ENCODE results near the gene STAMBPL1. TPM values are rescaled to one million over a fixed set of nuclear protein-coding genes. Genes with fewer than 3 reads are reported as not detected.
"Not testable (repeated sequence)": the region's sequence is repeated elsewhere in the genome, so short reads cannot be mapped to it uniquely, and the experiment has no call there.

Gene STAMBPL1
- total RNA-seq, 1 donor, result 42.4 TPM

GRCh38 chr10:88877298-88877697 is 2.7 kb upstream of the STAMBPL1 start:
- Histone ChIP-seq H3K9me3 (ENCODE audit: low read depth, low read length) (no peaks in the 10 kb centered on the region), H3K4me3 (ENCODE audit: low read length) (no peak overlapping the region), H3K4me1 (ENCODE audit: insufficient read depth, low read length) (peaks cover 32% of the 10 kb centered on the region), H3K27me3 (ENCODE audit: insufficient read depth, low read length) (no peaks in the 10 kb centered on the region)

GRCh38 chr10:88880282-88881076 is 434 bp downstream of the STAMBPL1 start:
- H3K4me1 ChIP-seq (ENCODE audit: insufficient read depth, low read length), result peaks cover 32% of the 10 kb centered on the region
- no peaks in the 10 kb centered on the region for H3K27me3 ChIP-seq (ENCODE audit: insufficient read depth, low read length)
- peak overlapping the region; percentile 71 for H3K4me3 ChIP-seq (ENCODE audit: low read length)
- H3K9me3 ChIP-seq (ENCODE audit: low read depth, low read length), result no peaks in the 10 kb centered on the region

- no peaks in the 10 kb centered on the region for H3K9me3 ChIP-seq (ENCODE audit: low read depth, low read length)
- peak overlapping the region; percentile 71 for H3K4me3 ChIP-seq (ENCODE audit: low read length)
- H3K27me3 ChIP-seq (ENCODE audit: insufficient read depth, low read length), result no peaks in the 10 kb centered on the region
- peaks cover 32% of the 10 kb centered on the region for H3K4me1 ChIP-seq (ENCODE audit: insufficient read depth, low read length)
These were observed 1.3 kb downstream of the STAMBPL1 start for GRCh38 chr10:88881320-88881719.

- peaks cover 32% of the 10 kb centered on the region for H3K4me1 ChIP-seq (ENCODE audit: insufficient read depth, low read length)
- H3K27me3 ChIP-seq (ENCODE audit: insufficient read depth, low read length), result no peaks in the 10 kb centered on the region
- no peak overlapping the region for H3K4me3 ChIP-seq (ENCODE audit: low read length)
- H3K9me3 ChIP-seq (ENCODE audit: low read depth, low read length), result no peaks in the 10 kb centered on the region
These were observed 2.0 kb downstream of the STAMBPL1 start for GRCh38 chr10:88881922-88882645.

GRCh38 chr10:88882646-88883447 is 2.8 kb downstream of the STAMBPL1 start:
- H3K4me3 ChIP-seq (ENCODE audit: low read length); H3K9me3 ChIP-seq (ENCODE audit: low read depth, low read length); H3K27me3 ChIP-seq (ENCODE audit: insufficient read depth, low read length): not testable (repeated sequence)
- peaks cover 32% of the 10 kb centered on the region for H3K4me1 ChIP-seq (ENCODE audit: insufficient read depth, low read length)

GRCh38 chr10:88883448-88883809 is 3.4 kb downstream of the STAMBPL1 start:
- H3K27me3 ChIP-seq (ENCODE audit: insufficient read depth, low read length), result no peaks in the 10 kb centered on the region
- no peaks in the 10 kb centered on the region for H3K9me3 ChIP-seq (ENCODE audit: low read depth, low read length)
- peaks cover 29% of the 10 kb centered on the region for H3K4me1 ChIP-seq (ENCODE audit: insufficient read depth, low read length)
- no peak overlapping the region for H3K4me3 ChIP-seq (ENCODE audit: low read length)

- H3K27me3 ChIP-seq (ENCODE audit: insufficient read depth, low read length), result no peaks in the 10 kb centered on the region
- no peaks in the 10 kb centered on the region for H3K9me3 ChIP-seq (ENCODE audit: low read depth, low read length)
- H3K4me3 ChIP-seq (ENCODE audit: low read length), result no peak overlapping the region
- peaks cover 12% of the 10 kb centered on the region for H3K4me1 ChIP-seq (ENCODE audit: insufficient read depth, low read length)
These were observed 6.5 kb downstream of the STAMBPL1 start for GRCh38 chr10:88886557-88886956.

GRCh38 chr10:88888810-88889445 is 8.9 kb downstream of the STAMBPL1 start:
- no peaks in the 10 kb centered on the region for H3K9me3 ChIP-seq (ENCODE audit: low read depth, low read length)
- H3K4me1 ChIP-seq (ENCODE audit: insufficient read depth, low read length), result peaks cover 5% of the 10 kb centered on the region
- H3K27me3 ChIP-seq (ENCODE audit: insufficient read depth, low read length), result no peaks in the 10 kb centered on the region
- no peak overlapping the region for H3K4me3 ChIP-seq (ENCODE audit: low read length)

GRCh38 chr10:88889559-88890337 is 9.7 kb downstream of the STAMBPL1 start:
- peaks cover 5% of the 10 kb centered on the region for H3K4me1 ChIP-seq (ENCODE audit: insufficient read depth, low read length)
- no peaks in the 10 kb centered on the region for H3K9me3 ChIP-seq (ENCODE audit: low read depth, low read length)
- H3K27me3 ChIP-seq (ENCODE audit: insufficient read depth, low read length), result no peaks in the 10 kb centered on the region
- H3K4me3 ChIP-seq (ENCODE audit: low read length), result no peak overlapping the region

- Histone ChIP-seq H3K4me1 (ENCODE audit: insufficient read depth, low read length) (peaks cover 5% of the 10 kb centered on the region), H3K27me3 (ENCODE audit: insufficient read depth, low read length) (no peaks in the 10 kb centered on the region), H3K9me3 (ENCODE audit: low read depth, low read length) (no peaks in the 10 kb centered on the region), H3K4me3 (ENCODE audit: low read length) (no peak overlapping the region)
These were observed 10.8 kb downstream of the STAMBPL1 start for GRCh38 chr10:88890681-88891381.

GRCh38 chr10:88892222-88892967 is 12.3 kb downstream of the STAMBPL1 start:
- Histone ChIP-seq H3K27me3 (ENCODE audit: insufficient read depth, low read length) (no peaks in the 10 kb centered on the region), H3K4me1 (ENCODE audit: insufficient read depth, low read length) (peaks cover 17% of the 10 kb centered on the region), H3K9me3 (ENCODE audit: low read depth, low read length) (no peaks in the 10 kb centered on the region), H3K4me3 (ENCODE audit: low read length) (no peak overlapping the region)

GRCh38 chr10:88893611-88894010 is 13.6 kb downstream of the STAMBPL1 start:
- no peaks in the 10 kb centered on the region for H3K27me3 ChIP-seq (ENCODE audit: insufficient read depth, low read length)
- no peaks in the 10 kb centered on the region for H3K9me3 ChIP-seq (ENCODE audit: low read depth, low read length)
- peaks cover 19% of the 10 kb centered on the region for H3K4me1 ChIP-seq (ENCODE audit: insufficient read depth, low read length)
- no peak overlapping the region for H3K4me3 ChIP-seq (ENCODE audit: low read length)

- no peak overlapping the region for H3K4me3 ChIP-seq (ENCODE audit: low read length)
- H3K9me3 ChIP-seq (ENCODE audit: low read depth, low read length), result no peaks in the 10 kb centered on the region
- H3K27me3 ChIP-seq (ENCODE audit: insufficient read depth, low read length), result no peaks in the 10 kb centered on the region
- H3K4me1 ChIP-seq (ENCODE audit: insufficient read depth, low read length), result peaks cover 18% of the 10 kb centered on the region
These were observed 15.2 kb downstream of the STAMBPL1 start for GRCh38 chr10:88895250-88895649.

Data from mononuclear cell (primary cell).